Transverse colon (tissue), 4 donors: ENCODE results near the gene CRYZ.

Experiments
- EP300 ChIP-seq: sonication (generic); formaldehyde crosslinking; IDR thresholded peaks from one replicate; pipeline ENCODE4 v1.6.1; 2017; ENCODE audit warnings: antibody characterized with exemption, low read depth
- POLR2A ChIP-seq: fragments of 450-650 bp; IDR thresholded peaks from one replicate; pipeline ENCODE4 v1.6.1; 2016; ENCODE audit warnings: antibody characterized with exemption, mild to moderate bottlenecking, moderate library complexity
- POLR2AphosphoS5 ChIP-seq, 3 donors: sonication (generic); formaldehyde crosslinking; IDR thresholded peaks; one replicate each; pipeline ENCODE4 v1.6.1; 2016; ENCODE audit warnings: antibody characterized with exemption in 3 of 3
- TF ChIP-seq, protein P1 (sequence below), 5 experiments: fragments of 200-600 bp in 3 of 5; fragments of 450-650 bp in 2 of 5; sonication (generic) in 3 of 5; IDR thresholded peaks; 1 replicate in 2 of 5; 2 replicates in 3 of 5; pipeline ENCODE4 v1.5.1; 2016 to 2017; ENCODE audit warnings: antibody characterized with exemption in 5 of 5, inconsistent platforms in 3 of 5, mild to moderate bottlenecking in 2 of 5, moderate library complexity in 1 of 5

DNA sequence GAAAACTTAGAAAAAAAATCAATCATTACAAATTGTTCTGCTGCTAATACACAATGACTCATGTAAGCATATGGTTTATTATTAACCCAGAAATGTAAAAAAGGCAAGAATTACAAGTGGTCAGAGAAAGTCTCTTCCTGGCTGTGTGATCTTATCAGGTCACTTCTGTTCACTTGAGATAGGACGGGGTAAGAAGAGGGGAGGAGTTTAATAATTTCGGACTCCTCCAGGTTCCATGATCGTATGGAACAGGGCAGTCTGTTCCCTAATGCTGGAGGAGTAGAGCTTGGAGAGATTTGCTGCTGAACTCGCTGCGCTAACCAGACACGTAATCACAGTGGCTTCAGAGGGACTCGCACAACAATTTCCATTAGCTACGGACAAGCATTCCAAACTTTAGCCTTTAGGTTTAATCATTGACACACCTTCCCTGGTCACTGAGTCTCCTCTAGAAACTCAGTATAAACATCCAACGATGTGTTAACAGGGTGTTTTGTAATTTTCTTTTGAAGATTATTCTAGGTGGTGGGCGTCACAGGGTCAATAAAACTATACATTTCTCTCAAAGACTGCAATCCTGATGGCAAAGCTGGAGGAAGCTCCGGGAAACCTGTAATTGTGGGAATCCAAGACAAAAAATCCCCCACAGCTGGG is 1.3 kb downstream of the CRYZ start:
- TF ChIP-seq, protein P1, sequence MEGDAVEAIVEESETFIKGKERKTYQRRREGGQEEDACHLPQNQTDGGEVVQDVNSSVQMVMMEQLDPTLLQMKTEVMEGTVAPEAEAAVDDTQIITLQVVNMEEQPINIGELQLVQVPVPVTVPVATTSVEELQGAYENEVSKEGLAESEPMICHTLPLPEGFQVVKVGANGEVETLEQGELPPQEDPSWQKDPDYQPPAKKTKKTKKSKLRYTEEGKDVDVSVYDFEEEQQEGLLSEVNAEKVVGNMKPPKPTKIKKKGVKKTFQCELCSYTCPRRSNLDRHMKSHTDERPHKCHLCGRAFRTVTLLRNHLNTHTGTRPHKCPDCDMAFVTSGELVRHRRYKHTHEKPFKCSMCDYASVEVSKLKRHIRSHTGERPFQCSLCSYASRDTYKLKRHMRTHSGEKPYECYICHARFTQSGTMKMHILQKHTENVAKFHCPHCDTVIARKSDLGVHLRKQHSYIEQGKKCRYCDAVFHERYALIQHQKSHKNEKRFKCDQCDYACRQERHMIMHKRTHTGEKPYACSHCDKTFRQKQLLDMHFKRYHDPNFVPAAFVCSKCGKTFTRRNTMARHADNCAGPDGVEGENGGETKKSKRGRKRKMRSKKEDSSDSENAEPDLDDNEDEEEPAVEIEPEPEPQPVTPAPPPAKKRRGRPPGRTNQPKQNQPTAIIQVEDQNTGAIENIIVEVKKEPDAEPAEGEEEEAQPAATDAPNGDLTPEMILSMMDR (IDR thresholded peaks at IDR 0.05) = no peak
- TF ChIP-seq POLR2A (no peak), POLR2AphosphoS5 (IDR thresholded peaks at IDR 0.05) (no peak), EP300 (no peak)
